Immature natural killer cell (primary cell): ENCODE measurements around the gene GAS2. TPM values are rescaled to one million over a fixed set of nuclear protein-coding genes. Genes with fewer than 3 reads are reported as not detected.

Experiments
- DNase-seq, 3 donors: peaks; one replicate each; pipeline ENCODE4 v3.0.0; 2022; ENCODE audit warnings: mixed read lengths in 1 of 3
- H3K27ac Mint-ChIP-seq, 6 donors: one replicate each; pipeline ENCODE4 v1.8.0; 2020; ENCODE audit warnings: mixed read lengths in 6 of 6, mild to moderate bottlenecking in 5 of 6, inconsistent platforms in 4 of 6, moderate library complexity in 3 of 6
- H3K27me3 Mint-ChIP-seq, 3 donors: one replicate each; pipeline ENCODE4 v1.8.0; 2020 to 2021; ENCODE audit warnings: low read depth in 3 of 3, mild to moderate bottlenecking in 3 of 3, mixed read lengths in 3 of 3, moderate library complexity in 3 of 3, inconsistent platforms in 1 of 3
- H3K36me3 Mint-ChIP-seq, 3 donors: one replicate each; pipeline ENCODE4 v1.8.0; 2020; ENCODE audit warnings: mixed read lengths in 3 of 3, inconsistent platforms in 2 of 3, mild to moderate bottlenecking in 2 of 3
- H3K4me1 Mint-ChIP-seq, 2 donors: one replicate each; pipeline ENCODE4 v1.8.0; 2020; ENCODE audit warnings: inconsistent platforms in 2 of 2, mild to moderate bottlenecking in 2 of 2, mixed read lengths in 2 of 2, moderate library complexity in 1 of 2
- H3K4me3 Mint-ChIP-seq, 5 donors: one replicate each; pipeline ENCODE4 v1.8.0; 2020; ENCODE audit warnings: mild to moderate bottlenecking in 5 of 5, mixed read lengths in 5 of 5, inconsistent platforms in 3 of 5, moderate library complexity in 3 of 5
- H3K9me3 Mint-ChIP-seq, 6 donors: one replicate each; pipeline ENCODE4 v1.8.0; 2020; ENCODE audit warnings: mild to moderate bottlenecking in 6 of 6, mixed read lengths in 6 of 6, inconsistent platforms in 4 of 6, moderate library complexity in 3 of 6
- polyA plus RNA-seq, 3 donors: library from polyadenylated mRNA; unstranded; fragments of 300-500 nt; fragmentation: Illumina TruSeq; gene quantifications; one replicate each; pipeline ENCODE4 v1.2.3, GENCODE V29; 2021

Gene GAS2
- polyA plus RNA-seq, 3 donors from 2014 or later = 2.4 to 3.0 (median 2.7) TPM

DNA sequence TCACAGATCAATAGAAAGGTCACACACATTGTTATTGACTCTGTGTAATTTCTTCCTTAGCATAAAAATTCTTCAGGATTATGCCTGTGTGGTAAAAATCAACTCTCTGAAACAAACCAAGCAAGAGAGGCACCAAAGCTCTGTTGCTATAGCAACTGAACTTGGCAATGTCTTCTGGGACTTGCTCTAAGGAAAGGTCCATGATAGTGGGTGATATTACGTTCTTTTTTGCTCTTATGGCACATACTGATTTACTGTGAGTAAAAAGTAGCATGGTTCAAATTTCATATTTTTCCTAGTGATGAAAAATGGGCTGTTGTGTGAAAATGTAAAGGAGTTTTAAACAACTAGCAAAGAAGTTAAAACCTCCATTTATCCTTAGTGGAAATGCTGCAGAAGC is 96.8 kb downstream of the GAS2 start:
- H3K27me3 Mint-ChIP-seq = peaks cover 0 to 2% (median 0%) of the 10 kb centered on the region in 3 donors
- no peaks in the 10 kb centered on the region for H3K36me3 Mint-ChIP-seq
- H3K4me1 Mint-ChIP-seq = no peaks in the 10 kb centered on the region
- no peaks in the 10 kb centered on the region for H3K9me3 Mint-ChIP-seq
- no peak overlapping the region for H3K4me3 Mint-ChIP-seq
- H3K27ac Mint-ChIP-seq = no peak overlapping the region
- no peak for DNase-seq

DNA sequence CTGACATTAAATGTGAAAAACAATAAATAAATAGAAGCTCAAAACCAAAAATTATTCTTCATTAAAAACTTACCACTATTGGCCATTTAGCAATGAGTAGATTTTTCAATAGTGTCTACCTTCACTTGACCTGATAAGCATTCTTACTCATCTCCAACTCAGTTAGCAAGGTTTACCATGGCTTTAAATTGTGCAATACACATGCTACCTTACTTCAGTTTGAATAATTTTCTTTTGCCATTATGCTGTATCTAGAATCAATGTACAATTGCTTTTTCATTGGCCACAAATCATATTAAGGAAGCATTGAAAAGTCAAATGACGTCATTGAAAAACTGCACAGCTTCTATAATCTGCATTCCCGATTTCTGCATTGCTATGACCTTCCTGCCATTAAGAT is 98.3 kb downstream of the GAS2 start:
- peaks cover 0 to 2% (median 0%) of the 10 kb centered on the region in 3 donors for H3K27me3 Mint-ChIP-seq
- no peak for DNase-seq
- H3K36me3 Mint-ChIP-seq = no peaks in the 10 kb centered on the region
- H3K9me3 Mint-ChIP-seq = no peaks in the 10 kb centered on the region
- no peaks in the 10 kb centered on the region for H3K4me1 Mint-ChIP-seq
- H3K4me3 Mint-ChIP-seq = no peak overlapping the region
- H3K27ac Mint-ChIP-seq = no peak overlapping the region

DNA sequence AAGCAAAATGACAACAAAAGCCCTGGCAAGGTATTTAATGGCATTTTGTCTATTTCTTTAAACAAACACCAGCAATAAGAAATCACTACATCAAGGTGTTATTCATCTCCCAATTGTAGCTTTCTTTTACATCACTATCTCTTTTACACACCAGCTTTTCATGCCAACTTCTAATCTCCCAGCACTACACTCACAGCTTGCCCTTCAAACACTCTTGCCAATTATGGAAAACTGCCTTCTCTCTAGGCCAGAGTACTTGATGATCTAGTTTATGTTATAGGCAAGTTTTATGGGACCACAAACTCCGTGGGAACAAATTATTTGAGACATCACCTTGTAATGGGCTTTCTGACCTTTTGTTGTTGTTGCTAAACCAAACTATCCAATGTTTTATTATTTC is 101.9 kb downstream of the GAS2 start:
- H3K27me3 Mint-ChIP-seq = no peaks in the 10 kb centered on the region
- H3K9me3 Mint-ChIP-seq = no peaks in the 10 kb centered on the region
- no peaks in the 10 kb centered on the region for H3K4me1 Mint-ChIP-seq
- H3K4me3 Mint-ChIP-seq = no peak overlapping the region
- H3K27ac Mint-ChIP-seq = no peak overlapping the region
- no peaks in the 10 kb centered on the region for H3K36me3 Mint-ChIP-seq
- no peak for DNase-seq

DNA sequence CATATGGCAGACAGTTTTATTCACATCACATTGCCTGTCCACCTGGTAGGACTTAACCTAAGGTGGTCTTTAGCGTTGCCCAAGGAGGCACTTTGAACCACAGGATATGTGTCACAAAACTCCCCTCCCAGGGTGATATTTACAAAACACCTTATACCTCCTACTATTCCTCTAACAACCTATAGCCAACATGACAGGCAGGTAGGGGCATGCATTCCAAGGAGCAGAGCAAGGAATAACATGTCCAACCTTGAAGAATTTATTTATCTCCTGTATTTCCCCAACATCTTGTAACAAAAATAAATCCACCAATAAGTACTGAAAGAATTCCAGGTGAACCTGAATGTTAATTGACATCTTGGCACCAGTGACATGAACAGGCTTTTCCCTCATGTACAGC is 102.7 kb downstream of the GAS2 start:
- Mint-ChIP-seq H3K27ac (no peak overlapping the region), H3K36me3 (no peaks in the 10 kb centered on the region), H3K27me3 (no peaks in the 10 kb centered on the region), H3K9me3 (no peaks in the 10 kb centered on the region), H3K4me1 (no peaks in the 10 kb centered on the region), H3K4me3 (no peak overlapping the region)
- DNase-seq = no peak

DNA sequence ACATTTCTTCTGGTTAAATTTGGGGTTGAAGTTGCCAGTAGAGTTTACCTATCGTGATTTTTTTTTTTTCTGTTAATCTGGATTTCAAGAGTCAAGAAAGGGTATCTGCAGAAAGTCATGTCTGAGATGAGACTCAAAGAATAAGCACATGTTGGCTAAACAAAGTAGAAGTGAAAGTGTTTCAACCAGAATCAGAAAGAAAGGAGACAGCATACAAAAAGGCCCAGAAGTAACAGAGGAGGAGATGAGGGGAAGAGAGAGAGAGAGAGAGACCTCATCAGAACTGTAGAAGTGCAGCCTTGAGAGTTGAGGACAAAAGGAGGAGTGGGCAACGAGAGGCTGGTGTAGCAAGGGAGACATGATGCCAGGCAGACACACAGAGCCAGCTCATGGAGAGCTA is 108.3 kb downstream of the GAS2 start:
- Mint-ChIP-seq H3K4me1 (no peaks in the 10 kb centered on the region), H3K4me3 (no peak overlapping the region), H3K27me3 (peaks cover 0 to 5% (median 4%) of the 10 kb centered on the region in 3 donors), H3K36me3 (no peaks in the 10 kb centered on the region), H3K9me3 (no peaks in the 10 kb centered on the region), H3K27ac (no peak overlapping the region)
- no peak for DNase-seq

DNA sequence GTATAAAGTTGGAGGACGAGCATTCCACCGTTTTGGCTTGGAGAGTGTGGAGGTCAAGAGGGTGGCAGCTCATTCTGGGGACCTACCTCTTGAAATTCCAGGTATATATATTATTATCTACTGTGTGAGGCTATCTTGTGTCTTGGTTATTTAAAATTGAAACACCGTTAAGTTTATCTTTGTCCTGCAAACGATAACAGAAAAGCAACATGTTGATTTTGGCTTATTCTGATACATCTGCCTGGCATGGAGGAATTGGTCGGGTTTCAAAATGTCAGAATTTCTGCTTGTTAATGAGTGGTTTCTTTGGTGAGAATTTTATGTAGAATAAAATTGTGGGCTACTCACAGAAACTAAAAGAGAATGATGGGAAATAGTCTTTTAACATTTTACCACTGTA is 108.8 kb downstream of the GAS2 start:
- Mint-ChIP-seq H3K27me3 (peaks cover 0 to 6% (median 5%) of the 10 kb centered on the region in 3 donors), H3K4me3 (no peak overlapping the region), H3K36me3 (no peaks in the 10 kb centered on the region), H3K9me3 (no peaks in the 10 kb centered on the region), H3K4me1 (no peaks in the 10 kb centered on the region), H3K27ac (no peak overlapping the region)
- DNase-seq = no peak

DNA sequence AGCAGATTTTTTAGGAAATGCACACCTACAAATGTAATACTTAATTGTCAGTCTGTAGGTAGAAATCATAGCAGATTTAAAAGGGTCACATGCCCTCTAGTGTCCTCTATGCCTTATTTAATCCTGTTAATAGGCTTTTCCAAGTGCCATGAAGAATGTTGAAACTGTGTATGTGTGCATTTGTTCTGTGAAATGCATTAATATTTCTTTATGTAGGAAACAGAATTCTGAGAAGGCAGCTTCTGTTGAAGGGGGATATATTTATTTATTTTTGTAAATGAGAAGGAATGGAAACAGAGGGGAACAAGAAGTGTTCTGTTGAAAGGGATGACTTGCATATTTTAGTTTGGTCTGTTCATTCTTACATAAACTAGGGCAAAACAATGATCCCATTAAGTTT is 112.2 kb downstream of the GAS2 start:
- Mint-ChIP-seq H3K27ac (no peak overlapping the region), H3K9me3 (no peaks in the 10 kb centered on the region), H3K27me3 (peaks cover 2 to 6% (median 5%) of the 10 kb centered on the region in 3 donors), H3K4me3 (no peak overlapping the region), H3K36me3 (no peaks in the 10 kb centered on the region), H3K4me1 (peaks cover 10 to 11% of the 10 kb centered on the region in 2 donors)
- DNase-seq = no peak

DNA sequence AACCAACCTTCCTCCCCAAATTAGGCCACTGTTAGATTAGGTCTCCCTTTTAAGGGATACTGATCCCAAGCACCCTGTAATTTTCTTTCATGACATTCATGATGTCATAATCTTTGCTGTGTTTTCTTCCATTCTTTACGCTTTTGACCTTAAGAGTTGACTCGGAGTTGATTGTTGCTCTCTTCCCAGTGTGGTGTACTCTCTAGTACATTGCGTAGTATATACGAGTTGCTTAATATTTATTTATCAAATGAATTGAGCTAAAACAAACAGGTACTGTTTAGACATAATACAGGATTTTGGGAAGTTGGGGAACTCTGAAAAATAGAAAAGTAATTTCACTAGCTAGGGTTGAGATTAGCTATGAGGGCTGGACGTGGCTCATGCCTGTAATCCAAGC is 113.4 kb downstream of the GAS2 start:
- Mint-ChIP-seq H3K4me3 (no peak overlapping the region), H3K27me3 (peaks cover 2 to 5% (median 3%) of the 10 kb centered on the region in 3 donors), H3K4me1 (peaks cover 10 to 11% of the 10 kb centered on the region in 2 donors), H3K9me3 (no peaks in the 10 kb centered on the region), H3K36me3 (no peaks in the 10 kb centered on the region), H3K27ac (no peak overlapping the region)
- no peak for DNase-seq

DNA sequence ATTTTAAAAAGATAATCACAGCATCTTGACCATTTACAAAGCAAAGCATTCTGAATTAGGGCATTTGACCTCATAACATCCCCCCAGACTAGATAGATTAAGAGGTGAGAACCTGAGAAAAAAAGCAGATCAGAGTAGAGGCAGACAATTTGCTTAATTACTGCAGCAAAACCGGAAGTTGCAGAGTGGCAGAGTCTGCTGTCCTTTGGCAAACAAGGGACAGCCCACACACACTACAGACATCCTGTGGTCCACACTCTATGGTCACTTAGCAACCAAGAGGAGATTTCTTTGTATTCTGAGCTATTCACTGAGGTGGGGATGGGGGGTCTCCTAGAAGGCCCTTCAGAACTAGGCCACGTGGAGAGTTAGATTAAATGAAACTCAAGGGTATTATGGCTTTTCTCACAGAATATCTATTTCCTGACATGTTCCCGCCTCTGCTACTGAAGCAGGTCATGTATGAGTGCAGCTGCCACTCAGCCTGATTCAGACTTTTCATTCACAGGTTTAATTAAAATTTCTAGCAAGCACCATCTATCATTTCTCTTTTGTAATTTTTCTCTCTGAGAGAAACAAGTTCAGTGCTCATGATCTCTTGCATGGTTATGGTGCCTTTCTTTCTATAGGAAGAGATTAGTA is 114.7 kb downstream of the GAS2 start:
- Mint-ChIP-seq H3K36me3 (no peaks in the 10 kb centered on the region), H3K27ac (peak overlapping the region; percentile 6 to 51 (median 30)), H3K9me3 (no peaks in the 10 kb centered on the region), H3K4me3 (peak overlapping the region in 3 of 5 donors; percentile 1 to 25 (median 5)), H3K4me1 (peaks cover 10 to 11% of the 10 kb centered on the region in 2 donors), H3K27me3 (peaks cover 2 to 5% (median 2%) of the 10 kb centered on the region in 3 donors)
- DNase-seq = peak; percentile 8 to 25 (median 17)

DNA sequence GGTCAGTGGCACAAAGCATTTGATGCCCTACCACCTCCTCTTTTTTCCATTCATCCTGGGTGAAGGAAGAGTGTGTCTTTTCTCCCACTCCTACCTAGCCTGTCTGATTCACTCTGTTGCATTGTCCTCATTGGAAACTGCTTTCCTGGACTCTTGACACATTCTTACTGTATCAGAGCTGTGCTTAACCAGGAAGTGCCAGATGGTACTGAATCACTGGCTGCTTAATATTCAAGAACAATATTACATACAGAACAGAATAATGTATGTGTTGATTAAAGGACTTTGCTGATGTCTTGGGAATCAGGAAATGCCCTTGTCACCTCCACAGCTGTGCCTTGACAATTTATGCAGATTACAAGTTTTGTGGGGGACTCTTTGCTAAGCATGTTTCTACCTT is 118.8 kb downstream of the GAS2 start:
- DNase-seq = no peak
- Mint-ChIP-seq H3K4me1 (peaks cover 10 to 11% of the 10 kb centered on the region in 2 donors), H3K36me3 (no peaks in the 10 kb centered on the region), H3K9me3 (no peaks in the 10 kb centered on the region), H3K27me3 (peaks cover 0 to 3% (median 2%) of the 10 kb centered on the region in 3 donors), H3K4me3 (no peak overlapping the region), H3K27ac (no peak overlapping the region)

DNA sequence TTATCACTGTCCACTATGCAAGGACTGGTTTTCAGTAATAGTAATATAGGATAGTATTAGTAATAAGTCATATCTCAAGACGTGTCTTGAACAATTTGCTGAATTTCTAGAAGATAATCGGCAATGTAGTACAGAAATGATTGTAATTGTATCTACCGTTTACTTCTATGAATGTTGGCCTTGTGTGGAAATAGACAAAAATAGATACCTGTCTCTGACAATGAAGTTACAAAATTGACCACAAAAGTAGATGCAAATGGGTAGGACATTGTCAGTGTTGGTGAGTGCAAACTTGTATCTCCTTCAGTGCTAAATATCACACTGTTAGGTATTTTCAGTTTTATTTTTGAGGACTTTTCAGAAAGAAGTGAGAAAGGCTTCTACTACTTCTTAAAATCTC is 120.1 kb downstream of the GAS2 start:
- Mint-ChIP-seq H3K27ac (no peak overlapping the region), H3K9me3 (no peaks in the 10 kb centered on the region), H3K27me3 (peaks cover 2 to 3% (median 2%) of the 10 kb centered on the region in 3 donors), H3K4me3 (no peak overlapping the region), H3K4me1 (peaks cover 0 to 1% of the 10 kb centered on the region in 2 donors), H3K36me3 (no peaks in the 10 kb centered on the region)
- DNase-seq = no peak

DNA sequence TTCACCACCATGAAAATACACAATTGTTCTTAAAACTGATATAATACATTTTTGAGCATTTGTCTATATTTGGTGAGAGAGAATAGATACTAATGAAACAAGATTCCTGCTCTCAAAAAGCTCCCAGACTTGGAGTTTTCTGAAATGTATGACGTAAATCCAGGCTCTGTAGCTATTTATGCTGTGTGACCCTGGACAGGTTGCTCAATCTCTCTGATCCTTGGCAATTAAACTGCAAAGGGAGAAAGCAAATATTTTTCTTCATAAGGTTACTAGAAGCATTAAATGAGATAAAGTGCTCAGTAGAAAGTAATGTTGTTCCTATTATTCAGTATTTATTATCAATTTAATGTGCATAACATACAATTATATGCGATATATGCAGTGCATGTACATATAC is 120.6 kb downstream of the GAS2 start:
- no peak overlapping the region for H3K4me3 Mint-ChIP-seq
- H3K27ac Mint-ChIP-seq = no peak overlapping the region

DNA sequence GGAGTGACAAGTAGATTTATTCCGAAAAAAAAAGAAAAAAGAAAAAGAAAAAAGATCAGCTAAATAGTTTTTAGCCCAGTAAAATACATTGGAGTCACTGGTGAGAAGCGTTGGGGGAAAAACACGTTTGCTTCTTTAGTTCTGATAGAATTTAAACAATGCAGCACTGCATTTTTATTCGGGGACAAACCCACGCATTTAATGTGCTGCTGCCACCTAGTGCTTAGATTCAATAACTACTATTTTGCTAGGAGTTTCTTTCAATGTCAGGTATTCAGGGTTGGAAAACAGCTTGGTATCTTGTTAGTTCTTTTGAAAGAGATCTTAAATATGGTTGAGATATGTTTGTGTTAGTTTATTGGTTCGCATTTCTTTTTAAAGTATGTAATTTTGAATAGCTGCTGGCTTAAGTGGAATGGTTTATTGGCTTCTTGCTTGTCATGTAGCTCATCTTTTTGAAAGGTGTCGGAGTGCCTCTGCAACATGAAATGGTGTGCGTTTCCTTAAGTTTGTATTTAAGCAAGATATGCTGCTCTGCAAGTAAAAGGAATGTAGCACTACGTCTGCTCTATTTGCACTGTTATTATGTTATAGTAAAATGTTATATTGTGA is 121.2 kb downstream of the GAS2 start:
- peak; percentile 22 to 43 (median 25) for DNase-seq
- Mint-ChIP-seq H3K36me3 (no peaks in the 10 kb centered on the region), H3K9me3 (no peaks in the 10 kb centered on the region), H3K27ac (no peak overlapping the region), H3K27me3 (peaks cover 2 to 3% (median 2%) of the 10 kb centered on the region in 3 donors), H3K4me1 (no peaks in the 10 kb centered on the region), H3K4me3 (no peak overlapping the region)

More for the DNA sequence above, 120.6 kb downstream of the GAS2 start:
- H3K9me3 Mint-ChIP-seq = no peaks in the 10 kb centered on the region
- H3K36me3 Mint-ChIP-seq = no peaks in the 10 kb centered on the region
- H3K4me1 Mint-ChIP-seq = no peaks in the 10 kb centered on the region
- DNase-seq = no peak
- H3K27me3 Mint-ChIP-seq = peaks cover 2 to 3% (median 2%) of the 10 kb centered on the region in 3 donors

DNA sequence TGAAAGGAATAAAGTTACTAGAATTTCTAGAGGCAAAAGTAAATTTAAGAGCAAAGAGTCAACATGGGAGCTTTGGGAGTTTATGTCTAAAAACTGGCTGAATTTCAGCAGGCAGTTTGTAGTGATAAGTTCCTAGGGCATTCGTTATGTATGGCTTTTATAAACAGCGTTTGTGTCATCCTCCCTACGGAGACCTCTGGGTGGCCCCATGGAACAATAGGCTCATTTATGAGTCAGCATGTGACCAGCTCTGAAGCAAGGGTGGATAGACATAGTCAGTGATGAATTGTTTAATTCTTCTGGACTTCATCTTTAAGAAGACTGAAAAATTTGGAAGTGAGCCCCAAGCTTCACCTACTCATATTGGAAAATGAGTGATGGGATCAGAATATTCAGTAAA is 126.1 kb downstream of the GAS2 start:
- Mint-ChIP-seq H3K4me3 (no peak overlapping the region), H3K36me3 (no peaks in the 10 kb centered on the region), H3K27me3 (peaks cover 0 to 6% (median 6%) of the 10 kb centered on the region in 3 donors), H3K9me3 (no peaks in the 10 kb centered on the region), H3K27ac (no peak overlapping the region), H3K4me1 (no peaks in the 10 kb centered on the region)
- no peak for DNase-seq

DNA sequence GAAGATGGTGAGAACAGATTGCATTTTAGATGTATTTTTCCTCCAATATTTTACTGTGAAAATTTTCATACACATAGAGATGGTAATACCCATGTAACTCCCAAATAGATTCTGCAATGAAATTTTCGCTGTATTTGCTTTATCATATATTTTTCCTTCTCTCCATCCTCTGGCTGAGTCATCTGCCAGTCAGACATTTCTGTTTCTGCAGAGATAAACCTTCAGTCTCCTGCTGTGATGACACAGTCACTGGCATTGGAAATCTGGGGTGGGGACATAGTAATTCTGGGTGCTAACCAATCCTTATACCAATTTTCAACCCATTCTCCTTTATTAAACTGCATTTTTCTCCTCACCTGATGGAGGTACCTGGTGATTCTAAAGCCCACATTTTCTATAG is 129.5 kb downstream of the GAS2 start:
- Mint-ChIP-seq H3K4me3 (no peak overlapping the region), H3K36me3 (no peaks in the 10 kb centered on the region), H3K27ac (no peak overlapping the region), H3K27me3 (peaks cover 0 to 13% (median 3%) of the 10 kb centered on the region in 3 donors), H3K4me1 (no peaks in the 10 kb centered on the region), H3K9me3 (no peaks in the 10 kb centered on the region)
- no peak for DNase-seq
